OCI-LY7 (cell line): Measurements from ENCODE around the gene MAP3K1. TPM values are rescaled to one million over a fixed set of nuclear protein-coding genes. Genes with fewer than 3 reads are reported as not detected.
A peak's percentile ranks its signal among the peaks of the same experiment; 100 is the strongest.

Source experiments
- BruUV-seq: library from RNA; stranded (reverse); fragments of 400-500 nt; replicated peaks from 2 replicates; lab custom pipeline; 2021; lab: Mats Ljungman, UMichigan
- CTCF ChIA-PET: fragments of 300-600 bp; sonication (Branson Sonifier 250); formaldehyde crosslinking; loops from one replicate; lab custom pipeline; 2022; ENCODE audit warnings: antibody characterized with exemption; ENCODE audit not compliant: unreplicated experiment; lab: Charles Lee
- POLR2A ChIA-PET: fragments of 300-600 bp; sonication (Branson Sonifier 250); formaldehyde crosslinking; loops from one replicate; lab custom pipeline; 2022; ENCODE audit warnings: antibody characterized with exemption; lab: Charles Lee
- DNase-seq: peaks from one replicate; pipeline ENCODE4 v3.0.0-alpha.2; 2015; ENCODE audit warnings: low spot score
- H2AFZ ChIP-seq: fragments of 200-600 bp; sonication (generic), shearing (Covaris generic); 2 replicates; pipeline ENCODE4 v1.6.1; 2014; ENCODE audit warnings: mild to moderate bottlenecking, antibody characterized with exemption, low read length, moderate library complexity
- H3K27ac ChIP-seq: fragments of 200-600 bp; sonication (generic); 2 replicates; pipeline ENCODE4 v1.5.1; 2014; ENCODE audit warnings: mixed run types, low read depth, mild to moderate bottlenecking, moderate library complexity, low read length, inconsistent platforms; ENCODE audit not compliant: poor library complexity, severe bottlenecking
- H3K36me3 ChIP-seq: fragments of 200-600 bp; sonication (generic); 2 replicates; pipeline ENCODE4 v1.6.1; 2014; ENCODE audit warnings: mild to moderate bottlenecking, antibody characterized with exemption, low read length, moderate library complexity, mixed read lengths; ENCODE audit not compliant: insufficient read depth
- H3K4me1 ChIP-seq: fragments of 200-600 bp; sonication (generic); 2 replicates; pipeline ENCODE4 v1.5.1; 2014; ENCODE audit warnings: mild to moderate bottlenecking, low read length; ENCODE audit not compliant: insufficient read depth, poor library complexity, severe bottlenecking
- H3K4me2 ChIP-seq: fragments of 200-600 bp; sonication (generic); 2 replicates; pipeline ENCODE4 v1.6.1; 2014; ENCODE audit warnings: mild to moderate bottlenecking, low read length
- H3K4me3 ChIP-seq: fragments of 200-600 bp; sonication (generic); 2 replicates; pipeline ENCODE4 v1.5.1; 2014; ENCODE audit warnings: mild to moderate bottlenecking, low read depth, low read length; ENCODE audit not compliant: poor library complexity, severe bottlenecking
- H3K79me2 ChIP-seq: fragments of 200-600 bp; sonication (generic); 2 replicates; pipeline ENCODE4 v1.6.1; 2016; ENCODE audit warnings: low read depth, mild to moderate bottlenecking, low read length, moderate library complexity, mixed read lengths; ENCODE audit not compliant: insufficient read depth
- H3K9me2 ChIP-seq: fragments of 200-600 bp; sonication (generic); 2 replicates; pipeline ENCODE4 v1.6.1; 2016; ENCODE audit warnings: mild to moderate bottlenecking, low read length, mixed read lengths; ENCODE audit not compliant: insufficient read depth
- H3K9me3 ChIP-seq: fragments of 200-600 bp; sonication (generic); 2 replicates; pipeline ENCODE4 v1.6.1; 2014; ENCODE audit warnings: mild to moderate bottlenecking, mixed run types, low read length, mixed read lengths
- H4K20me1 ChIP-seq: fragments of 200-600 bp; sonication (generic); 2 replicates; pipeline ENCODE4 v1.6.1; 2014; ENCODE audit warnings: mild to moderate bottlenecking, antibody characterized with exemption, low read length, moderate library complexity, mixed read lengths; ENCODE audit not compliant: insufficient read depth
- CTCF ChIP-seq: fragments of 200-600 bp; sonication (generic); conservative IDR thresholded peaks from 2 replicates; pipeline ENCODE4 v1.5.1; 2014; ENCODE audit warnings: mild to moderate bottlenecking, antibody characterized with exemption, low read length, moderate library complexity, mixed read lengths
- EZH2phosphoT487 ChIP-seq: fragments of 200-600 bp; sonication (generic); IDR thresholded peaks from 2 replicates; pipeline ENCODE4 v1.6.1; 2018; ENCODE audit warnings: low read depth, borderline replicate concordance, mild to moderate bottlenecking, mixed run types, antibody characterized with exemption, low read length, moderate library complexity, mixed read lengths
- intact Hi-C: fragments of 100-400 bp; cut with micrococcal nuclease; formaldehyde crosslinking; loops from one replicate; pipeline ENCODE4 v1.10.0; 2022; ENCODE audit not compliant: unreplicated experiment
- total RNA-seq, 2 experiments: library from RNA; depleted of rRNA in 1 of 2; stranded (reverse); fragments of >200 nt in 1 of 2; shearing (Covaris generic) in 1 of 2; gene quantifications; 2 replicates each; pipeline ENCODE4 v1.2.3, GENCODE V29; 2014 to 2022

Gene MAP3K1
- total RNA-seq, 2 experiments from 2014 or later, result 29.4 to 29.9 TPM

GRCh38 chr5:56814361-56814962, 887 bp upstream of the MAP3K1 start:
- Histone ChIP-seq H3K36me3 (no peaks in the 10 kb centered on the region), H3K4me1 (peaks cover 48% of the 10 kb centered on the region), H2AFZ (peak overlapping the region; percentile 75), H3K4me2 (peak overlapping the region; percentile 98), H3K79me2 (peaks cover 41% of the 10 kb centered on the region), H3K9me3 (no peaks in the 10 kb centered on the region), H3K9me2 (no peaks in the 10 kb centered on the region), H4K20me1 (peaks cover 23% of the 10 kb centered on the region), H3K27ac (peak overlapping the region; percentile 74), H3K4me3 (peak overlapping the region; percentile 95)
- BruUV-seq, result no TSS peak
- POLR2A ChIA-PET, result interaction anchor here (0.6 to 3.6 kb wide), 5 partner anchors 8 to 243 kb away, joined by 3 to 14 read pairs (median 4); no protein-coding TSS in a partner anchor
- peak; percentile 57 for DNase-seq
- intact Hi-C loops, result loop anchor here (2.0 kb wide), 3 partner anchors 80 to 358 kb away; no protein-coding TSS in a partner anchor
- TF ChIP-seq EZH2phosphoT487, result no peak
- no peak for TF ChIP-seq CTCF
- CTCF ChIA-PET, result no interaction called here

- Histone ChIP-seq H3K9me2 (no peaks in the 10 kb centered on the region), H3K36me3 (peaks cover 6% of the 10 kb centered on the region), H4K20me1 (peaks cover 34% of the 10 kb centered on the region), H3K79me2 (peaks cover 56% of the 10 kb centered on the region), H3K9me3 (no peaks in the 10 kb centered on the region), H3K27ac (peak overlapping the region; percentile 74), H3K4me1 (peaks cover 52% of the 10 kb centered on the region), H2AFZ (peak overlapping the region; percentile 75), H3K4me2 (peak overlapping the region; percentile 98), H3K4me3 (peak overlapping the region; percentile 95)
- peak; percentile 70 for DNase-seq
- intact Hi-C loops, result loop anchor here (1.0 to 5.0 kb wide), 8 partner anchors 81 to 401 kb away; no protein-coding TSS in a partner anchor
- POLR2A ChIA-PET, result interaction anchor here (0.5 to 0.6 kb wide), 2 partner anchors 146 to 1508 kb away, joined by 4 to 7 read pairs; partner anchors contain the start of gene DHX29
- CTCF ChIA-PET, result interaction anchor here (0.5 kb wide), 1 partner anchor 9 kb away, joined by 3 read pairs; no protein-coding TSS in a partner anchor
- no TSS peak for BruUV-seq
- TF ChIP-seq CTCF (no peak), EZH2phosphoT487 (no peak)
Observed at GRCh38 chr5:56815658-56816545, 553 bp downstream of the MAP3K1 start.
